ENCODE results near the gene GNAL.

GRCh38 chr18:11821208-11821607, 132.1 kb downstream of the GNAL start:
- TF ChIP-seq POLR2AphosphoS5 (IDR thresholded peaks at IDR 0.05; ENCODE audit: borderline replicate concordance, low read depth, low read length) (no peak), EZH2 (IDR thresholded peaks at IDR 0.05) (no peak), FOXP2 (optimal IDR thresholded peaks at IDR 0.05; ENCODE audit: control extremely low read depth, extremely low read length, insufficient read depth) (no peak)
